Measurements from ENCODE around the gene MYO9A. TPM values are rescaled to one million over a fixed set of nuclear protein-coding genes. Genes with fewer than 3 reads are reported as not detected.

The MYO9A gene
- total and polyA plus RNA-seq, 2 donors (not counting 1 experiment from before 2014, with no cell fraction given), result 6.2 to 66.1 TPM

- Mint-ChIP-seq H3K4me3 (no peak overlapping the region), H3K4me1 (no peaks in the 10 kb centered on the region), H3K27ac (no peak overlapping the region), H3K9me3 (ENCODE audit: insufficient read depth) (no peaks in the 10 kb centered on the region), H3K27me3 (no peaks in the 10 kb centered on the region)
- H3K36me3 ChIP-seq (replicated peaks in 1 of 2; ENCODE audit: control extremely low read depth in 1 of 2, control insufficient read depth in 1 of 2, extremely low read depth in 1 of 2, insufficient read depth in 2 of 2, low read length in 1 of 2), result no peaks in the 10 kb centered on the region
- 90% methylated on average over 8 of the region's 9 CpGs for WGBS (ENCODE audit: insufficient coverage)
- ATAC-seq (ENCODE audit: low read depth) (no peak), DNase-seq (no peak)
- peaks cover 0 to 6% (median 0%) of the 10 kb centered on the region in 3 donors for H3K9me3 ChIP-seq (ENCODE audit: control extremely low read depth in 1 of 3, control insufficient read depth in 2 of 3, insufficient read depth in 1 of 3, low read length in 2 of 3)
- no peak overlapping the region for H3K4me3 ChIP-seq (ENCODE audit: control extremely low read depth in 1 of 5, extremely low read depth in 1 of 5, insufficient read depth in 1 of 5, low read depth in 2 of 5, low read length in 4 of 5)
- TF ChIP-seq CTCF (IDR thresholded peaks at IDR 0.05) (no peak), EZH2 (IDR thresholded peaks at IDR 0.05; ENCODE audit: borderline replicate concordance, insufficient read depth, low read depth, low read length, poor library complexity, severe bottlenecking) (no peak)
- no peaks in the 10 kb centered on the region for H3K27me3 ChIP-seq (replicated peaks in 1 of 4; ENCODE audit: control extremely low read depth in 1 of 4, control insufficient read depth in 3 of 4, insufficient read depth in 4 of 4, low read length in 3 of 4)
- H3K9ac ChIP-seq (ENCODE audit: low read length), result no peak overlapping the region
- no peak overlapping the region for H2AFZ ChIP-seq (ENCODE audit: insufficient read depth, low read depth, low read length, poor library complexity, severe bottlenecking)
- POLR2A ChIA-PET, result no interaction called here
- no peak overlapping the region for H3K4me2 ChIP-seq (replicated peaks; ENCODE audit: low read depth, low read length, poor library complexity, severe bottlenecking)
- H3K79me2 ChIP-seq (ENCODE audit: control insufficient read depth, insufficient read depth, low read length), result no peaks in the 10 kb centered on the region
- no peak overlapping the region for H3K27ac ChIP-seq (ENCODE audit: low read length in 2 of 2)
- CTCF ChIA-PET, result no interaction called here
- no peaks in the 10 kb centered on the region for H4K20me1 ChIP-seq (ENCODE audit: control insufficient read depth, insufficient read depth, low read length, poor library complexity, severe bottlenecking)
- intact Hi-C loops (cut with micrococcal nuclease), result no loop called here
- H3K4me1 ChIP-seq (ENCODE audit: control insufficient read depth in 2 of 2, insufficient read depth in 2 of 2, low read length in 2 of 2), result no peaks in the 10 kb centered on the region
Observed at GRCh38 chr15:71813723-71814470, 304.1 kb downstream of the MYO9A start.

GRCh38 chr15:71812966-71813722 is 304.8 kb downstream of the MYO9A start:
- Mint-ChIP-seq H3K27ac (no peak overlapping the region), H3K4me1 (no peaks in the 10 kb centered on the region), H3K9me3 (ENCODE audit: insufficient read depth) (no peaks in the 10 kb centered on the region), H3K4me3 (no peak overlapping the region), H3K27me3 (no peaks in the 10 kb centered on the region)
- Histone ChIP-seq H3K9me3 (ENCODE audit: control extremely low read depth in 1 of 3, control insufficient read depth in 2 of 3, insufficient read depth in 1 of 3, low read length in 2 of 3) (peaks cover 0 to 3% (median 0%) of the 10 kb centered on the region in 3 donors), H3K27me3 (replicated peaks in 1 of 4; ENCODE audit: control extremely low read depth in 1 of 4, control insufficient read depth in 3 of 4, insufficient read depth in 4 of 4, low read length in 3 of 4) (no peaks in the 10 kb centered on the region), H3K36me3 (replicated peaks in 1 of 2; ENCODE audit: control extremely low read depth in 1 of 2, control insufficient read depth in 1 of 2, extremely low read depth in 1 of 2, insufficient read depth in 2 of 2, low read length in 1 of 2) (no peaks in the 10 kb centered on the region), H3K79me2 (ENCODE audit: control insufficient read depth, insufficient read depth, low read length) (no peaks in the 10 kb centered on the region), H4K20me1 (ENCODE audit: control insufficient read depth, insufficient read depth, low read length, poor library complexity, severe bottlenecking) (no peaks in the 10 kb centered on the region), H3K27ac (ENCODE audit: low read length in 2 of 2) (no peak overlapping the region), H2AFZ (ENCODE audit: insufficient read depth, low read depth, low read length, poor library complexity, severe bottlenecking) (no peak overlapping the region), H3K9ac (ENCODE audit: low read length) (no peak overlapping the region), H3K4me3 (ENCODE audit: control extremely low read depth in 1 of 5, extremely low read depth in 1 of 5, insufficient read depth in 1 of 5, low read depth in 2 of 5, low read length in 4 of 5) (no peak overlapping the region), H3K4me2 (replicated peaks; ENCODE audit: low read depth, low read length, poor library complexity, severe bottlenecking) (no peak overlapping the region), H3K4me1 (ENCODE audit: control insufficient read depth in 2 of 2, insufficient read depth in 2 of 2, low read length in 2 of 2) (no peaks in the 10 kb centered on the region)
- ChIA-PET CTCF (no interaction called here), POLR2A (no interaction called here)
- TF ChIP-seq EZH2 (IDR thresholded peaks at IDR 0.05; ENCODE audit: borderline replicate concordance, insufficient read depth, low read depth, low read length, poor library complexity, severe bottlenecking) (no peak), CTCF (IDR thresholded peaks at IDR 0.05) (no peak)
- intact Hi-C loops (cut with micrococcal nuclease), result no loop called here
- DNase-seq, result no peak
- WGBS (ENCODE audit: insufficient coverage), result 93% methylated on average over 16 of the region's 16 CpGs
- ATAC-seq (ENCODE audit: low read depth), result no peak

Measured in B cell (primary cell).